Fibroblast of lung (primary cell): ENCODE measurements around the gene COQ4. TPM values are rescaled to one million over a fixed set of nuclear protein-coding genes. Genes with fewer than 3 reads are reported as not detected.

Experiments used
- DNase-seq, 2 donors: peaks; one replicate each; pipeline versions ENCODE4 v3.0.0 to v3.0.0-alpha.2; 2010; ENCODE audit warnings: low read depth in 2 of 2
- H2AFZ ChIP-seq: 2 replicates; pipeline ENCODE4 v1.5.1; 2012; ENCODE audit warnings: low read length, control low read depth, inconsistent platforms
- H3K27ac ChIP-seq: 2 replicates; pipeline ENCODE4 v1.5.1; 2011; ENCODE audit warnings: low read length, control low read depth; ENCODE audit not compliant: insufficient read depth
- H3K27me3 ChIP-seq: 2 replicates; pipeline ENCODE4 v1.5.1; 2011; ENCODE audit warnings: mild to moderate bottlenecking, low read length; ENCODE audit not compliant: control insufficient read depth, insufficient read depth
- H3K36me3 ChIP-seq: 2 replicates; pipeline ENCODE4 v1.5.1; 2011; ENCODE audit warnings: low read length; ENCODE audit not compliant: control insufficient read depth, insufficient read depth
- H3K4me1 ChIP-seq: 2 replicates; pipeline ENCODE4 v1.5.1; 2011; ENCODE audit warnings: low read length; ENCODE audit not compliant: control insufficient read depth, insufficient read depth; ENCODE audit errors: extremely low read depth
- H3K4me2 ChIP-seq: 2 replicates; pipeline ENCODE4 v1.5.1; 2011; ENCODE audit warnings: low read length, control low read depth; ENCODE audit not compliant: insufficient read depth; ENCODE audit errors: extremely low read depth
- H3K4me3 ChIP-seq, 4 experiments: fragments of 200-600 bp in 1 of 4; sonication (generic) in 1 of 4; replicated peaks in 1 of 4; 2 replicates each; pipeline ENCODE4 v1.5.1; 2011 to 2016; ENCODE audit warnings: low read length in 4 of 4, low read depth in 3 of 4, mild to moderate bottlenecking in 3 of 4, control low read depth in 2 of 4, inconsistent platforms in 1 of 4, mixed read lengths in 1 of 4; ENCODE audit not compliant: insufficient read depth in 1 of 4; ENCODE audit errors: control extremely low read depth in 1 of 4
- H3K79me2 ChIP-seq: 2 replicates; pipeline ENCODE4 v1.5.1; 2012; ENCODE audit warnings: mild to moderate bottlenecking, low read length, inconsistent platforms; ENCODE audit not compliant: control insufficient read depth, insufficient read depth
- H3K9ac ChIP-seq: 2 replicates; pipeline ENCODE4 v1.5.1; 2011; ENCODE audit warnings: mild to moderate bottlenecking, low read length, control low read depth; ENCODE audit not compliant: insufficient read depth
- H3K9me3 ChIP-seq: 2 replicates; pipeline ENCODE4 v1.5.1; 2012; ENCODE audit warnings: low read depth, low read length; ENCODE audit not compliant: control insufficient read depth, insufficient read depth
- H4K20me1 ChIP-seq: 2 replicates; pipeline ENCODE4 v1.5.1; 2011; ENCODE audit warnings: low read length; ENCODE audit not compliant: control insufficient read depth, insufficient read depth; ENCODE audit errors: extremely low read depth
- CTCF ChIP-seq, 2 donors: IDR thresholded peaks in 1 of 2; conservative IDR thresholded peaks in 1 of 2; 1 replicate in 1 of 2; 2 replicates in 1 of 2; pipeline ENCODE4 v1.5.1; 2011 to 2012; ENCODE audit warnings: low read length in 2 of 2, control low read depth in 1 of 2, inconsistent platforms in 1 of 2, low read depth in 1 of 2, mild to moderate bottlenecking in 1 of 2
- EZH2 ChIP-seq: IDR thresholded peaks from 2 replicates; pipeline ENCODE4 v1.5.1; 2012; ENCODE audit warnings: low read length, control low read depth, mild to moderate bottlenecking; ENCODE audit errors: missing control alignments
- polyA plus RNA-seq, 2 donors: library from polyadenylated mRNA; depleted of rRNA in 1 of 2; stranded (reverse) in 1 of 2; unstranded in 1 of 2; fragments of >200 nt; gene quantifications; 2 replicates each; pipeline ENCODE4 v1.2.1, GENCODE V29; 2011 to 2012; ENCODE audit warnings: missing spikeins in 1 of 2
- total RNA-seq: library from RNA; depleted of rRNA; stranded (reverse); fragments of >200 nt; gene quantifications from 2 replicates; pipeline ENCODE4 v1.2.1, GENCODE V29; 2014

The COQ4 gene
- total and polyA plus RNA-seq, 2 donors (not counting 1 experiment from before 2014, with no cell fraction given): 11.2 to 18.7 TPM

GRCh38 chr9:128365525-128365924, 42.9 kb downstream of the COQ4 start:
- no peaks in the 10 kb centered on the region for H3K27me3 ChIP-seq
- H3K9ac ChIP-seq: no peak overlapping the region
- no peaks in the 10 kb centered on the region for H3K36me3 ChIP-seq
- H3K79me2 ChIP-seq: no peaks in the 10 kb centered on the region
- no peak for DNase-seq
- H3K27ac ChIP-seq: no peak overlapping the region
- H3K4me2 ChIP-seq: no peak overlapping the region
- H2AFZ ChIP-seq: no peak overlapping the region
- no peak for TF ChIP-seq EZH2
- H3K9me3 ChIP-seq: no peaks in the 10 kb centered on the region
- no peak overlapping the region for H3K4me3 ChIP-seq
- H4K20me1 ChIP-seq: no peaks in the 10 kb centered on the region
- H3K4me1 ChIP-seq: peaks cover 6% of the 10 kb centered on the region

GRCh38 chr9:128369024-128369706, 46.5 kb downstream of the COQ4 start:
- Histone ChIP-seq H3K4me2 (no peak overlapping the region), H2AFZ (no peak overlapping the region), H3K4me1 (peaks cover 7% of the 10 kb centered on the region), H3K4me3 (no peak overlapping the region), H3K27ac (no peak overlapping the region), H3K9ac (no peak overlapping the region), H3K79me2 (peaks cover 25% of the 10 kb centered on the region), H3K9me3 (no peaks in the 10 kb centered on the region), H3K27me3 (no peaks in the 10 kb centered on the region), H4K20me1 (no peaks in the 10 kb centered on the region), H3K36me3 (no peaks in the 10 kb centered on the region)
- no peak for DNase-seq
- no peak for TF ChIP-seq EZH2

GRCh38 chr9:128370367-128370751, 47.7 kb downstream of the COQ4 start:
- peak overlapping the region; percentile 82 for H3K27ac ChIP-seq
- H3K4me2 ChIP-seq: peak overlapping the region; percentile 88
- peak overlapping the region; percentile 75 for H3K9ac ChIP-seq
- H2AFZ ChIP-seq: no peak overlapping the region
- peaks cover 30% of the 10 kb centered on the region for H3K79me2 ChIP-seq
- no peaks in the 10 kb centered on the region for H3K9me3 ChIP-seq
- DNase-seq: no peak
- peak overlapping the region; percentile 54 to 78 (median 70) for H3K4me3 ChIP-seq
- H3K4me1 ChIP-seq: peaks cover 7% of the 10 kb centered on the region
- no peaks in the 10 kb centered on the region for H4K20me1 ChIP-seq
- H3K36me3 ChIP-seq: peaks cover 1% of the 10 kb centered on the region
- no peaks in the 10 kb centered on the region for H3K27me3 ChIP-seq
- TF ChIP-seq EZH2 (no peak), CTCF (conservative IDR thresholded peaks at IDR 0.05 in 1 of 2, IDR thresholded peaks at IDR 0.05 in 1 of 2; ENCODE audit: low read depth in 1 of 2, low read length in 2 of 2) (no peak)
